Epithelial cell of esophagus (primary cell): ENCODE results near the gene FAM53A.

Experiments used
- DNase-seq: peaks from one replicate; pipeline ENCODE4 v3.0.0; 2010; ENCODE audit warnings: low read depth
- H3K4me3 ChIP-seq: 2 replicates; pipeline ENCODE4 v1.5.1; 2011; ENCODE audit warnings: mild to moderate bottlenecking, low read length, control low read depth
- CTCF ChIP-seq: IDR thresholded peaks from 2 replicates; pipeline ENCODE4 v1.5.1; 2011; ENCODE audit warnings: low read depth, mild to moderate bottlenecking, low read length, control low read depth, inconsistent platforms; ENCODE audit not compliant: insufficient read depth; ENCODE audit errors: missing control alignments

Gene FAM53A

GRCh38 chr4:1683261-1683735 is 815 bp downstream of the FAM53A start:
- DNase-seq = peak; percentile 72
- peak overlapping the region; percentile 54 for H3K4me3 ChIP-seq
- TF ChIP-seq CTCF = no peak

GRCh38 chr4:1682860-1683259 is 1.3 kb downstream of the FAM53A start:
- H3K4me3 ChIP-seq = no peak overlapping the region

GRCh38 chr4:1678244-1678643 is 5.9 kb downstream of the FAM53A start:
- no peak overlapping the region for H3K4me3 ChIP-seq
- TF ChIP-seq CTCF = no peak
- DNase-seq = no peak

More at GRCh38 chr4:1682860-1683259, 1.3 kb downstream of the FAM53A start:
- DNase-seq = no peak
- no peak for TF ChIP-seq CTCF

- no peak for DNase-seq
- no peak for TF ChIP-seq CTCF
- no peak overlapping the region for H3K4me3 ChIP-seq
Measured at GRCh38 chr4:1676605-1677525, 7.2 kb downstream of the FAM53A start.

- TF ChIP-seq CTCF = no peak
- H3K4me3 ChIP-seq = no peak overlapping the region
- no peak for DNase-seq
Measured at GRCh38 chr4:1675802-1676137, 8.3 kb downstream of the FAM53A start.

GRCh38 chr4:1675136-1675801 is 8.8 kb downstream of the FAM53A start:
- no peak overlapping the region for H3K4me3 ChIP-seq
- DNase-seq = no peak
- TF ChIP-seq CTCF = no peak
